GM12878 (cell line): Measurements from ENCODE around the gene REEP5. TPM values are rescaled to one million over a fixed set of nuclear protein-coding genes. Genes with fewer than 3 reads are reported as not detected.

Source experiments
- ATAC-seq: fragments of 200-7000 bp; cut with Tn5 transposase; 3 replicates; pipeline ENCODE4 v1.9.1; 2020; ENCODE audit warnings: mild to moderate bottlenecking, moderate library complexity
- BruUV-seq: library from RNA; stranded (reverse); fragments of 400-500 nt; replicated peaks from 2 replicates; lab custom pipeline; 2021; lab: Mats Ljungman, UMichigan
- CTCF ChIA-PET: fragments of 300-600 bp; sonication (Branson Sonifier 250); formaldehyde crosslinking; extraction: SDS; loops from one replicate; lab custom pipeline; 2021; ENCODE audit warnings: inconsistent platforms; lab: Yijun Ruan, JAX
- POLR2A ChIA-PET: fragments of 350-600 bp; formaldehyde crosslinking; extraction: SDS; loops from one replicate; lab custom pipeline; 2021; ENCODE audit warnings: inconsistent platforms; lab: Charles Lee
- RAD21 ChIA-PET: fragments of 300-600 bp; sonication (Branson Sonifier 250); formaldehyde crosslinking; loops from one replicate; lab custom pipeline; 2023; ENCODE audit warnings: antibody characterized with exemption; ENCODE audit not compliant: unreplicated experiment; lab: Charles Lee
- SMC1A ChIA-PET: fragments of 300-600 bp; sonication (Branson Sonifier 250); formaldehyde crosslinking; loops from one replicate; lab custom pipeline; 2023; ENCODE audit not compliant: unreplicated experiment, uncharacterized antibody; lab: Charles Lee
- DNase-seq: peaks from one replicate; pipeline ENCODE4 v3.0.0-alpha.2; 2011; ENCODE audit warnings: low read depth, low spot score
- FAIRE-seq: peaks from 3 replicates; lab custom pipeline; 2011; peaks lifted over from hg19 to GRCh38; lab: Jason Lieb, UNC
- H2AFZ ChIP-seq: 2 replicates; pipeline ENCODE4 v1.6.0; 2011; ENCODE audit warnings: low read depth, low read length, control low read depth; ENCODE audit not compliant: control insufficient read depth
- H3K27ac ChIP-seq: 2 replicates; pipeline ENCODE4 v1.5.1; 2011; ENCODE audit warnings: control low read depth; ENCODE audit not compliant: control insufficient read depth, insufficient read depth
- H3K27me3 ChIP-seq, 2 experiments: replicated peaks in 1 of 2; 2 replicates each; pipeline versions ENCODE4 v1.6.0 to v1.6.1; 2011; ENCODE audit warnings: low read length in 1 of 2; ENCODE audit not compliant: control insufficient read depth in 2 of 2, insufficient read depth in 2 of 2
- H3K36me3 ChIP-seq, 2 experiments: 2 replicates each; pipeline ENCODE4 v1.5.1; 2011; ENCODE audit warnings: low read length in 1 of 2; ENCODE audit not compliant: control insufficient read depth in 2 of 2, insufficient read depth in 2 of 2
- H3K4me1 ChIP-seq: 2 replicates; pipeline ENCODE4 v1.6.1; 2011; ENCODE audit warnings: mild to moderate bottlenecking, low read length, moderate library complexity, mixed read lengths; ENCODE audit not compliant: control insufficient read depth, insufficient read depth
- H3K4me2 ChIP-seq: 2 replicates; pipeline ENCODE4 v1.6.0; 2011; ENCODE audit warnings: control low read depth; ENCODE audit not compliant: control insufficient read depth, insufficient read depth
- H3K4me3 ChIP-seq: fragments of 200-600 bp; sonication (generic); 2 replicates; pipeline ENCODE4 v1.5.1; 2016
- H3K79me2 ChIP-seq: 2 replicates; pipeline ENCODE4 v1.6.0; 2011; ENCODE audit warnings: low read length; ENCODE audit not compliant: control insufficient read depth, insufficient read depth
- H3K9ac ChIP-seq: 2 replicates; pipeline ENCODE4 v1.8.0; 2011; ENCODE audit warnings: low read length, control low read depth, mixed read lengths; ENCODE audit not compliant: control insufficient read depth, insufficient read depth
- H3K9me3 ChIP-seq: replicated peaks from 3 replicates; pipeline ENCODE4 v1.5.1; 2011; ENCODE audit warnings: mild to moderate bottlenecking, low read length; ENCODE audit not compliant: control insufficient read depth, insufficient read depth
- H4K20me1 ChIP-seq: 2 replicates; pipeline ENCODE4 v1.6.0; 2011; ENCODE audit not compliant: control insufficient read depth, insufficient read depth
- BCL11A ChIP-seq: IDR thresholded peaks from 2 replicates; pipeline ENCODE4 v1.6.1; 2011; ENCODE audit warnings: low read depth, low read length
- BRCA1 ChIP-seq: IDR thresholded peaks from 2 replicates; pipeline ENCODE4 v1.6.1; 2011; ENCODE audit warnings: low read depth, low read length, improper control_type of control experiment
- CBFB ChIP-seq: IDR thresholded peaks from 2 replicates; pipeline ENCODE4 v1.6.1; 2016; ENCODE audit warnings: antibody characterized with exemption, low read depth
- HDAC6 ChIP-seq: fragments of 200-600 bp; sonication (generic); IDR thresholded peaks from one replicate; pipeline ENCODE4 v1.8.0; 2017; ENCODE audit warnings: antibody characterized with exemption; ENCODE audit not compliant: unreplicated experiment
- POLR2A ChIP-seq: IDR thresholded peaks from 2 replicates; pipeline ENCODE4 v1.6.1; 2011; ENCODE audit warnings: low read depth, mild to moderate bottlenecking, low read length
- POLR2AphosphoS5 ChIP-seq: IDR thresholded peaks from 2 replicates; pipeline ENCODE4 v1.6.1; 2011; ENCODE audit warnings: mild to moderate bottlenecking, low read length, inconsistent platforms
- RAD21 ChIP-seq: IDR thresholded peaks from 2 replicates; pipeline ENCODE4 v1.6.1; 2011; ENCODE audit warnings: mild to moderate bottlenecking, low read depth, low read length, moderate library complexity; ENCODE audit not compliant: insufficient read depth
- RB1 ChIP-seq: fragments of 450-650 bp; formaldehyde crosslinking; IDR thresholded peaks from 2 replicates; pipeline ENCODE4 v1.6.1; 2017; ENCODE audit warnings: mild to moderate bottlenecking, borderline replicate concordance
- RUNX3 ChIP-seq: IDR thresholded peaks from 2 replicates; pipeline ENCODE4 v1.6.1; 2012; ENCODE audit warnings: low read length, inconsistent platforms
- STAT3 ChIP-seq: IDR thresholded peaks from 2 replicates; pipeline ENCODE4 v1.6.1; 2011; ENCODE audit warnings: low read depth, low read length, improper control_type of control experiment
- TAF1 ChIP-seq: IDR thresholded peaks from 2 replicates; pipeline ENCODE4 v1.6.1; 2011; ENCODE audit warnings: mild to moderate bottlenecking, low read depth, low read length, borderline replicate concordance
- TCF12 ChIP-seq: IDR thresholded peaks from 2 replicates; pipeline ENCODE4 v1.6.1; 2011; ENCODE audit warnings: low read depth, mild to moderate bottlenecking, low read length
- TCF7 ChIP-seq: IDR thresholded peaks from 2 replicates; pipeline ENCODE4 v1.6.1; 2014; ENCODE audit warnings: antibody characterized with exemption, borderline replicate concordance
- YBX1 ChIP-seq: fragments of 450-650 bp; IDR thresholded peaks from 2 replicates; pipeline ENCODE4 v1.6.1; 2016; ENCODE audit warnings: antibody characterized with exemption
- WGBS: methylation state at CpG from one replicate; pipeline ENCODE4 v1.1.6; 2016; ENCODE audit warnings: low lambda C conversion rate; ENCODE audit not compliant: insufficient replicate concordance, insufficient coverage; ENCODE audit errors: missing lambda C conversion rate; 5-methylcytosine and 5-hydroxymethylcytosine counted together
- in situ Hi-C: fragments of 300-500 bp; cut with MboI; formaldehyde crosslinking; loops from 9 replicates; pipeline ENCODE4 v1.14.3; 2018; ENCODE audit warnings: mixed read lengths
- intact Hi-C: fragments of 100-400 bp; cut with micrococcal nuclease; formaldehyde crosslinking; loops from one replicate; pipeline ENCODE4 v1.14.2; 2022; ENCODE audit not compliant: unreplicated experiment
- polyA plus RNA-seq, 11 experiments: library from polyadenylated mRNA; depleted of rRNA in 4 of 11; unstranded in 6 of 11; stranded (reverse) in 5 of 11; fragments of >200 nt; fragmentation: Nextera tagmentation in 4 of 11; fragmentation: Illumina TruSeq in 1 of 11; extraction: Ambion mirVana in 4 of 11; extraction: Trizol in 1 of 11; gene quantifications; 1 replicate in 1 of 11; 2 replicates in 10 of 11; pipeline versions ENCODE4 v1.2.1 to v1.2.3, GENCODE V29; 2011 to 2016; ENCODE audit warnings: inconsistent platforms in 2 of 11, missing spikeins in 2 of 11, low read depth in 1 of 11
- total RNA-seq, 4 experiments: library from RNA; depleted of rRNA in 3 of 4; stranded (reverse); fragments of >200 nt in 3 of 4; fragmentation: Illumina TruSeq in 1 of 4; extraction: Trizol in 1 of 4; gene quantifications; 2 replicates each; pipeline versions ENCODE4 v1.2.1 to v1.2.3, GENCODE V29; 2013 to 2021
- TF ChIP-seq, protein P1 (sequence below): IDR thresholded peaks from 2 replicates; pipeline ENCODE4 v1.6.1; 2012; ENCODE audit warnings: low read length, inconsistent platforms
- TF ChIP-seq, protein P2 (sequence below): IDR thresholded peaks from 2 replicates; pipeline ENCODE4 v1.6.1; 2012; ENCODE audit warnings: low read depth, low read length, improper control_type of control experiment

The REEP5 gene
- total and polyA plus RNA-seq, 10 of the 15 experiments (the other 5 are each of a cell fraction or from before 2014, with no cell fraction given): 30.5 to 211 (median 113) TPM

GRCh38 chr5:112869948-112870347 lies 52.1 kb downstream of the REEP5 start:
- FAIRE-seq (peak; percentile 78), DNase-seq (no peak), ATAC-seq (peak; percentile 80)
- no peak overlapping the region for H3K9ac ChIP-seq
- intact Hi-C loops: no loop called here
- in situ Hi-C loops: no loop called here
- H3K4me1 ChIP-seq: peaks cover 9% of the 10 kb centered on the region
- peaks cover 2% of the 10 kb centered on the region for H3K79me2 ChIP-seq
- ChIA-PET RAD21 (no interaction called here), POLR2A (interaction anchor here (0.6 kb wide), 1 partner anchor 86 kb away, joined by 3 read pairs; no protein-coding TSS in a partner anchor), CTCF (interaction anchor here (0.6 kb wide), 1 partner anchor 170 kb away, joined by 3 read pairs; no protein-coding TSS in a partner anchor), SMC1A (interaction anchor here (1.2 to 1.8 kb wide), 2 partner anchors 34 to 53 kb away, joined by 3 to 5 read pairs; no protein-coding TSS in a partner anchor)
- H3K9me3 ChIP-seq: no peaks in the 10 kb centered on the region
- no peak overlapping the region for H3K4me3 ChIP-seq
- H3K36me3 ChIP-seq: peaks cover 8 to 27% of the 10 kb centered on the region in 2 experiments
- H2AFZ ChIP-seq: no peak overlapping the region
- WGBS: 96% methylated on average over 3 of the region's 3 CpGs
- H3K27me3 ChIP-seq: no peaks in the 10 kb centered on the region
- no peak overlapping the region for H3K4me2 ChIP-seq
- H4K20me1 ChIP-seq: no peaks in the 10 kb centered on the region
- no peak for TF ChIP-seq TCF7
- peak; percentile 40; the same call in 1 of the 2 replicates for TF ChIP-seq CBFB
- 0 out of 2 replicates have a peak, but pooled peaks have one; percentile 31 for TF ChIP-seq POLR2AphosphoS5
- TF ChIP-seq RUNX3: peak; percentile 84
- TF ChIP-seq STAT3: no peak
- no peak for TF ChIP-seq BCL11A
- TF ChIP-seq POLR2A: peak; percentile 15; the same call in 1 of the 2 replicates
- TF ChIP-seq RAD21: no peak
- no TSS peak for BruUV-seq
- no peak overlapping the region for H3K27ac ChIP-seq

DNA sequence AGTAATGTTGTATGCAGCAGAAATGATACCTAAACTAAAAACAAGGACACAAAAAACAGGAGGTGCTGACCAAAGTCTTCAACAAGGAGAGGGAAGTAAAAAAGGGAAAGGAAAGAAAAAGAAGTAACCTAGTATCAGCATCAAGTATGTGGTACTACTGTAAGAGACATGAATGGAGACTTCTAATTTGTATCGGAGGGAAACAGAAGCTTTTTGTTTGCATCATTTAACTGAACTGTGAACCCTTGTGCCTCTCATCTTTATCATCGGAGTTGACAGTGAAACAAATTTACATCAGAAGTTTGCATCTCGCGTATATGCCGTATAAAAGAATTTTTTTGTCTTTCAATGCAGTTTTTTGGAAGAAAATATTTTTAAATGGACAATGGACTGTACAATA lies 54.6 kb downstream of the REEP5 start:
- DNase-seq (no peak), ATAC-seq (no peak), FAIRE-seq (no peak)
- Histone ChIP-seq H3K4me1 (peaks cover 15% of the 10 kb centered on the region), H2AFZ (no peak overlapping the region), H3K9me3 (no peaks in the 10 kb centered on the region), H3K79me2 (peaks cover 21% of the 10 kb centered on the region), H3K36me3 (peaks cover 8 to 30% of the 10 kb centered on the region in 2 experiments), H3K27me3 (no peaks in the 10 kb centered on the region), H4K20me1 (no peaks in the 10 kb centered on the region), H3K27ac (no peak overlapping the region), H3K4me2 (no peak overlapping the region), H3K9ac (no peak overlapping the region), H3K4me3 (no peak overlapping the region)
- ChIA-PET SMC1A (interaction anchor here (1.0 to 2.3 kb wide), 7 partner anchors 8 to 343 kb away, joined by 3 to 9 read pairs (median 6); no protein-coding TSS in a partner anchor), RAD21 (no interaction called here), CTCF (interaction anchor here (0.8 to 0.9 kb wide), 2 partner anchors 44 to 97 kb away, joined by 3 read pairs; no protein-coding TSS in a partner anchor), POLR2A (interaction anchor here (1.3 kb wide), 1 partner anchor 52 kb away, joined by 4 read pairs; no protein-coding TSS in a partner anchor)
- intact Hi-C loops (no loop called here), in situ Hi-C loops (no loop called here)
- WGBS: 97% methylated on average over 5 of the region's 5 CpGs
- TSS peak; percentile 6 for BruUV-seq
- TF ChIP-seq TAF1 (no peak), YBX1 (no peak), BRCA1 (no peak), TCF12 (no peak), STAT3 (no peak), HDAC6 (no peak), RB1 (no peak)
- TF ChIP-seq, protein P1, sequence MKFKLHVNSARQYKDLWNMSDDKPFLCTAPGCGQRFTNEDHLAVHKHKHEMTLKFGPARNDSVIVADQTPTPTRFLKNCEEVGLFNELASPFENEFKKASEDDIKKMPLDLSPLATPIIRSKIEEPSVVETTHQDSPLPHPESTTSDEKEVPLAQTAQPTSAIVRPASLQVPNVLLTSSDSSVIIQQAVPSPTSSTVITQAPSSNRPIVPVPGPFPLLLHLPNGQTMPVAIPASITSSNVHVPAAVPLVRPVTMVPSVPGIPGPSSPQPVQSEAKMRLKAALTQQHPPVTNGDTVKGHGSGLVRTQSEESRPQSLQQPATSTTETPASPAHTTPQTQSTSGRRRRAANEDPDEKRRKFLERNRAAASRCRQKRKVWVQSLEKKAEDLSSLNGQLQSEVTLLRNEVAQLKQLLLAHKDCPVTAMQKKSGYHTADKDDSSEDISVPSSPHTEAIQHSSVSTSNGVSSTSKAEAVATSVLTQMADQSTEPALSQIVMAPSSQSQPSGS: no peak
- TF ChIP-seq, protein P2, sequence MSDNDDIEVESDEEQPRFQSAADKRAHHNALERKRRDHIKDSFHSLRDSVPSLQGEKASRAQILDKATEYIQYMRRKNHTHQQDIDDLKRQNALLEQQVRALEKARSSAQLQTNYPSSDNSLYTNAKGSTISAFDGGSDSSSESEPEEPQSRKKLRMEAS: no peak
- TF ChIP-seq, all 136 proteins: peak for 0
